H7 (cell line): ENCODE measurements around the gene SUSD4. TPM values are rescaled to one million over a fixed set of nuclear protein-coding genes. Genes with fewer than 3 reads are reported as not detected.

ENCODE experiments used
- DNase-seq: peaks from one replicate; pipeline ENCODE4 v3.0.0; 2012
- H3K27me3 ChIP-seq: 2 replicates; pipeline ENCODE4 v1.6.0; 2011; ENCODE audit warnings: mild to moderate bottlenecking, low read length; ENCODE audit not compliant: control insufficient read depth, insufficient read depth
- H3K36me3 ChIP-seq: replicated peaks from 2 replicates; pipeline ENCODE4 v1.5.1; 2011; ENCODE audit warnings: low read length; ENCODE audit not compliant: control insufficient read depth, insufficient read depth
- H3K4me3 ChIP-seq: 2 replicates; pipeline ENCODE4 v1.5.1; 2011; ENCODE audit warnings: low read depth, mild to moderate bottlenecking, control low read depth, low read length, moderate library complexity; ENCODE audit not compliant: insufficient read depth
- total RNA-seq: library from RNA; depleted of rRNA; stranded (reverse); fragments of >200 nt; shearing (Covaris generic); gene quantifications from 2 replicates; pipeline ENCODE4 v1.2.3, GENCODE V29; 2014

SUSD4 gene
- total RNA-seq, 1 experiment from 2014 or later: 4.1 TPM

DNA sequence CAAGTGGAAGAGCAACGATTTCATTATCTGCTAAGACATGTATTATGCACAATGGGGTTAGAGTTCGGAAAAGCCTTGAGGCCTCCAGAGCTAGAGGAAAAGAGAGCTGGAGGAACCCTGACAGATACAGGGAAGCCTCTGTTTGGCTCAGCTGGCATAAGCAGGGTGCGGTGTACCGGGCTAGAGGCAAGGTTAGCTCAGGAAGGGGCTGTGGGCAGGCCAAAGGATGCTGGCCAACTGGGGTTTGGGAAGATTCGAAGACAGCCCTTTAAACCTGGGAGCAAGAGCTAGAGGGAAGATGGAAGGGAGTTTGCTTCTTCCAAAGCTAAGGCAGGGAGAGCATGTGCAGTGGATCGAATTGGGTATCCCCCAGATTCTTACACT, 113.4 kb downstream of the SUSD4 start:
- no peak for DNase-seq
- Histone ChIP-seq H3K4me3 (no peak overlapping the region), H3K36me3 (no peaks in the 10 kb centered on the region), H3K27me3 (no peaks in the 10 kb centered on the region; the same call in 1 of the 2 replicates)

DNA sequence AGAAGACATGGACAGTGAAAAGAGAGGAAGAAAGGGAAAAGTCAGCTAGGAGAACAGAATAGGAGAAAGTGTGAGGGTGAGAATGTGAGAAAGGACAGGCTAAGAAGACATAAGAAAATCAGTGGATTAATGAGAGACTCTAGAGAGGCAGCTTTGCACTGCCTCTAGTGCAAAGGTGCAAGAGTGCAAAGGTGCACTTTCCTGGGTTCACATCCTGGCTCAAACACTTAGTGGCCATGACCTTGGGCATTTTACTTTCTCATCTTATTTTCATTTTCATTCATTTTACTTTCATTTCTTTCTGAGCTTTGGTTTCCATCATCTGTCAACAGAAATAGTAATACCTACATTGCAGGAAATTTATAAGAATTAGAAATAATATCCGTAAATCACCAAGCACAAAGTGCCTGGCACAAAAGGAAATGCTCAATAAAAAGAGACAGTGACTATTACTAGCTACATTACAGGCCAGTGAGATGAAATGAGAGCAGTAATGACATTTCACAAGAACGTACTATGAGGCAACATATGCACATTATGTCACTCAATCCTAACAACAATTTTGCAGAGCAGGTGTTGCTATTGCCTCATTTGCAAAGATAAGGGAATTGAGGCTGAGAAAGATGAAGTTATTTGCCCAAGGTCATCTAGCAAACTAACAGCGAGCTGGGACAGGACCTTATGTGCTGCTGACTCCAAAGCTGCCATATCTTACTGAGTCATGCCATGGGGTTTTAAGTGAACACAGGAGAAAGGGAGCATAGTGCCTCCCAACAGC, 113.9 kb downstream of the SUSD4 start:
- Histone ChIP-seq H3K27me3 (no peaks in the 10 kb centered on the region; the same call in 1 of the 2 replicates), H3K4me3 (no peak overlapping the region), H3K36me3 (no peaks in the 10 kb centered on the region)
- no peak for DNase-seq

DNA sequence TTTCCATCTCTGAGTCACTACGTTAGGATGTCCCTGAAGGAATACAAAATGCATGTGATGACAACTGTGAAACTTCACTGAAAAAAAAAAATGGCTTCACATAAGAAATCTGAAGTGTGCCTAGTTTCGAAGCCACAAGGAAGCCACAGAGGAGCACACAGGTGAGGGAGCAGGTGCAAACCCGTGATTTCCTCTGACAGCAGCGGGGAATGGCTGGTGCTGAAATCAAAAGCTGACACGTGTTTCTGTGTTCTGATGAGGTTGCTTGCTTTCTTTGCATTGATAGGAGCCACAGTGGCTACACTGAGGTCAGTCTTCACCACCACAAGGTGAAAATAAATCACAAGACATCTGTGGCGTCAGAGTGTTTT, 115.2 kb downstream of the SUSD4 start:
- H3K4me3 ChIP-seq: no peak overlapping the region
- no peak for DNase-seq
- no peaks in the 10 kb centered on the region; the same call in 1 of the 2 replicates for H3K27me3 ChIP-seq
- H3K36me3 ChIP-seq: no peaks in the 10 kb centered on the region

DNA sequence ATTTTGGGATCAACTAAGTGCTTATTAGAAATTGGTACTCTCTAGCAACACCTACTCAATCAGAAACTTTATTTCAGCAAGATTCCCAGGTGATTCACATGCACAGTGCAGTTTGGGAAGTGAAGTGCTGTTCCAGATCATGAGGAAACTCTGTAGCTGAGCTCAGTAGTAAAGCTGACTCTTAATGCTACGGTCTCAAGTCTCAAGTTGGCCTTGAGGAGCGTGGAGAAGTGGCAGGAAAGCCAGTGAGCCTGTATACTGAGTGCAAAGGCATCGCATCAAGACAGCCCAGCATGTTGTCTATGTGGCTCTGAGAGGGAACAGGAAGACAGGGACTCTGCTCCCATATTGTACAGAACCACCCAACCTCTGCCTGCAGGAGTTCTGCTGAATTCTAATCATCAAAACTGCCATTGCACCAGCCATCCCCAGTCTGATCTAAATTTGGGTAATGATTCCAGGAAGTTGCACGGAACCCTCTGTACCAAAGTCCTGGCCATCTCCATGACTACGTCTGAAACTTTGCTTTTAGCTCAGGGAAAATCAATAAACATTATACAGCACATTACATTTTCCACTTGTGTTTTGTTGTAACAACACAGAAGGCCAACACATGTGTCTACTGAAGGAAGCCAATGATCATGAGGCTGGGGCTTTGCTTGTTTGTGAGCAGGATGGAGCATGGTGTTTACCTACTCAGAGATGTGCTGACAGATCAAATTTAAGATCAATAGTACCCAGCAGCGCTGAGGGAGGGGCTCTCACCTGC, 115.8 kb downstream of the SUSD4 start:
- Histone ChIP-seq H3K36me3 (no peaks in the 10 kb centered on the region), H3K4me3 (no peak overlapping the region), H3K27me3 (no peaks in the 10 kb centered on the region; the same call in 1 of the 2 replicates)
- DNase-seq: no peak

DNA sequence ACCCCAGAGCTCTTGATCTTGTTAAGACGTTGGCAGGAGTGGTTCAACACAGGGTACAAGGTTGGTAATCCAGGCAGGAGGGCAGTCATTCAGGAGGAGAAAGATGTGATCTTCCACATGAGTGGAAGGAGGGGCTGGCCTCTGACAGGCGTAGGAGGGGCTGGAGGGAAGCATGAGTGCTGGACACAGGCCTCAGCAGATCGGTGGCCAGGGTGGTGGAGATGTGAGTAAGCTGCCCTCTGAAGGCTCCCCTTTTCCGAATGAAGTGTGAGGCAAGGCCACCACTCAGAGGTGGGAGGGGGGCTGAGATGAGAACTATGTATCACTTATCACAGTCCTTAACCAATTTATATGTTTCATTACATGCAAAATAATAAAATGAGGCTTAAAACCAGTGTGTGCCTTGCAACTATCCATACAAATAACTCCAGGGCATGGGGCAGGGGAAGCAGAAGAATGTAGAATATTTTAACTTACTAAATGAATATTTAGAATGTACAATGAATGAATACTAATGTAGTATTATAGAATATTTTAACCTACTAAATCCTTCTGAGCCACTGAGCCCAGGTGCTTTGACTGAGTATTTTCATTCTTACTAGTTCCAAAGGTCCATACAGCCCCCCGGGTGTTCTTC, 117.4 kb downstream of the SUSD4 start:
- DNase-seq: no peak
- H3K27me3 ChIP-seq: no peaks in the 10 kb centered on the region; the same call in 1 of the 2 replicates
- no peak overlapping the region for H3K4me3 ChIP-seq
- no peaks in the 10 kb centered on the region for H3K36me3 ChIP-seq

DNA sequence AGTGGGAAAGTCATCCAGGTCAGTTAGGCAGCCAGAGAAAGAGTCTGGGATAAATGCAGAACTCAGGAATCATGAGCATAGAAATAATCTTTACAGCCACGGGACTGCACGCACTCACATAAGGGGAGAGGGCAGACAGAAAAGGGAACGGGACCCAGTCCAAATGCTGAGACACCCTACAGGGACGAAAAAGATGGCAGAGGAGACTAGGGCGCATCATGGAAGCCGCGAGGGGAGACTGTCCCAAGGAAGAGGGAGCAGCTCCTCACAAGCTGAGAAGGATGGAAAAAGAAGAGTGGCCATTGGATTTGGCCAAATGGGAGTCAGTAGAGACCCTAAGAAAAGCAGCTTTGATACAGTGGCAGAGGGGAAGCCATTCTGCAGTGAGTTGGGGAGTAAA, 118.0 kb downstream of the SUSD4 start:
- Histone ChIP-seq H3K4me3 (no peak overlapping the region), H3K36me3 (no peaks in the 10 kb centered on the region), H3K27me3 (no peaks in the 10 kb centered on the region; the same call in 1 of the 2 replicates)
- DNase-seq: no peak

DNA sequence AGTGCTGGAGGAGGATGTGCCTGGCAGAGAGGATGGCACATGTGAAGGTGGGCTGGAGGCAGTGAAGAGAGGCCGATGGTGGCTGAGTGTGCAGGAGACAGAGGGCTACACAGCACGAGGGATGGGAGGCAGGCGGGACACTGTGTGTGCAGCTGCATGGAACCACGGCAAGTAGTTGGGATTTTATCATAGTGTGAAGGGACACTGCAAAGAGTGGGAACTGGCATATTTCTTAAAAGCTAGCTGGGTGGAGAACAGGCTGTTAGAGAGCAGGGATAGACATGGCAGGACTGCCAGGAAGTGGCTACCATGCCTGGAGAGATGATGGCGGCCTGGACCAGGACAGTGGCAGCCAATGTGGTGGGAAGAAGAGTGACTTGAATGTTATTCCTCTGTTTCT, 118.6 kb downstream of the SUSD4 start:
- no peak for DNase-seq
- no peak overlapping the region for H3K4me3 ChIP-seq
- H3K27me3 ChIP-seq: no peaks in the 10 kb centered on the region; the same call in 1 of the 2 replicates
- no peaks in the 10 kb centered on the region for H3K36me3 ChIP-seq

DNA sequence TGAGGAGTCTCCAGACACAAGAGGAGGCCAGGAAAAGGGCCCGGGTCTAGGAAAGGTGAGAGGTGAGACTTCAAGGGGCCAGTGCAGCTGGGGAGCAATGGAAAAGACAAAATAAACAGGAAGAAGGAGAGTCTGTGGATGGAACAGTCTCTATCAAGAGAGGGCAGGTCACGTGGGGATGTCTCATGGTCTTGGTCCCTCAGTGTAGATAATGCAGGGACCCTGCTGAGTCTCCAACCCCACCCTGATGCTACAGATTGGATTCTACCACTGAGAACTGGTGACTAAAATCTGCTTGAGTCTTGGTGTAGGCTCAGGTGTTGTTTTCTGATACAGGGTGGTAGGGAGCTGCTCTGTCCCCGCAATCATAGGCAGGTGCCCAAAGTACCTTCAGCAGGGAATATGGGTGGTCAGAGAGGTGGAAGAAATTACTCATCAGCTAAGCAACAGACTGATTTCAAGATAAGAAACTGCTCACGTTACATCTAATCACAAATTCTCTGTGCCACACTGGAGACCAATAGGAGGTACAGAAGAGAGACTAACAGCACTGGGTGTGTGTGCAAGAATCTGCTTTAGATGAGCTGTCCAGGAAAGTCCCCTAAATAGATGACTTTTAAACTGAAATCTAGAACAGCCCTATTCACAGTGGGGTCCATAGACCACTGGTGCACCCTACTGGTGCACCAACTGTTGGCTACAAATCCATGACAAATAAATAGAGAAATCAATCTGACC, 119.4 kb downstream of the SUSD4 start:
- no peak for DNase-seq
- no peaks in the 10 kb centered on the region for H3K36me3 ChIP-seq
- H3K4me3 ChIP-seq: no peak overlapping the region
- no peaks in the 10 kb centered on the region; the same call in 1 of the 2 replicates for H3K27me3 ChIP-seq

DNA sequence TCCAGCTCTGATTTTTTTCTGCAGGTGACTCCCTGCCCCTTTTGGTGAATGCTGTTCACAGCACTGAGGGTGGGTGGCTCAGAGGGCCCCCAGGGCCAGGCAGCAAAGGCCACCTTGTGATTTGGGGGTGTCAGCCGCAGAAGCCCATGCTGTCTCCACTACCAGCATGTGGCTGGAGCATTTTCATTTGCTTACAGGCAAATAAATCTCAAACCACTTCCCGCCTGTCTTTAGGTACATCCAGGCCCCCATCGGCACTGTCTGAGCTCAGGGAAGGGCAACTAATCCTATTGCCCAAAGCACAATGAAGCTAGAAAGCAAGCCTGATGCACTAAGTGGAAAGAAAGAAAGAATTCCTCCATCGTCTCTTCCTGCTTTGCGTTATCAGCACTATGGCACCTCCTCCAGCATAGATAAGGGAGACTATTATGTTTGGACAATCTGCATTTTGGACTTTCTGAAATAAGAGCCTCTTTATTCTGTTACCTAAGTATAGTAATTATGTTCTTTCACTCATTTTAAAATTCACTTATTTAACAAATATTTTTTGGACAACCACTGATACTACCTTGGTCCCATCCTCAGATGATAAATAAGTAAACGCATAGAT, 120.4 kb downstream of the SUSD4 start:
- no peak for DNase-seq
- H3K4me3 ChIP-seq: no peak overlapping the region
- H3K27me3 ChIP-seq: no peaks in the 10 kb centered on the region; the same call in 1 of the 2 replicates
- no peaks in the 10 kb centered on the region for H3K36me3 ChIP-seq

DNA sequence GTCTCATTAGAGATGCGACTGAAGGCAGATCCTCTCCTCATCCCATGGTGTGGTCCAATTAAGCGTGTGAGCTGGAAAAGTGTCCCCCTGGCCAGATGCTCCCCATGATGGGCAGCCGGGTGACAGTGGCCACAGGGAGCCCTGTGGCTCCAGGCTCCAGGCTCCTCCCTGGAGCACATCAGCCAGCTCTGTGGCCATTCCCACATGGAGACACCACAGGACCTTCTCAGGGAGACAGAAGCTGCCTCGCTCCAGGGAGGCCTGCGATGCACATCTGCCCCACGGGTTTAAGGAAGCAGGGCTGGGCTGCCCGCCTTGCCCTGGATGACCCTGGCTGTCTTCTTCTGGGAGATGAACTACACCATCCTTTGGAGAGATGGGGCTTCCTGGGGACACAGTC, 121.0 kb downstream of the SUSD4 start:
- Histone ChIP-seq H3K27me3 (no peaks in the 10 kb centered on the region; the same call in 1 of the 2 replicates), H3K4me3 (no peak overlapping the region), H3K36me3 (no peaks in the 10 kb centered on the region)
- no peak for DNase-seq

DNA sequence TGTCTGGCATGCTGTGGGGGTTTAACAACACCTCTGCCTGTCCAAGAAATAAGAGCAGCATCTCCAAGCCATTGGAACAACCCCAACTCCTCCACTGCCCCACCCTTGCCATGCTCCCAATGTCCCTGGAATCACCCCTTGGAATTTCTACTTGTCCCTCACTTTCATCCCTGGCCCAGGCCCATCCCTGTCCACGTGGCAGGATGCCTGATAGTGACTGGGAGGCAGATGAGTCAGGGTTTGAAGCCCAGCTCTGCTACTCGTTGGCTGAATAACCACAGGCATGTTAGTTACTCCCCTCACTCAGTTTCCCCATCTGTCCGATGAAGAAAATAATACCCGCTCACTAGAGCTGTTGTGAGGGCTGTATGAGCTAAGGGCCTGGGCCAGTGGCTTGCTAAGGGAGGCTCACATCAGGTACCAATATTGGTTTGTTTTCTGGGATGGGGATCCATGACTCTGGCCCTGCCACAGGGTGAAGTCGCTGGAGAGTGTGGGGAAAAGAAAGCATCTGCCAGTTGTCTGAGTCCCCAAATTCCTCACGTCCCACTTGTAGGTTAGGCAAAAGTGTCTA, 121.5 kb downstream of the SUSD4 start:
- Histone ChIP-seq H3K36me3 (no peaks in the 10 kb centered on the region), H3K4me3 (no peak overlapping the region), H3K27me3 (no peaks in the 10 kb centered on the region; the same call in 1 of the 2 replicates)
- DNase-seq: no peak

DNA sequence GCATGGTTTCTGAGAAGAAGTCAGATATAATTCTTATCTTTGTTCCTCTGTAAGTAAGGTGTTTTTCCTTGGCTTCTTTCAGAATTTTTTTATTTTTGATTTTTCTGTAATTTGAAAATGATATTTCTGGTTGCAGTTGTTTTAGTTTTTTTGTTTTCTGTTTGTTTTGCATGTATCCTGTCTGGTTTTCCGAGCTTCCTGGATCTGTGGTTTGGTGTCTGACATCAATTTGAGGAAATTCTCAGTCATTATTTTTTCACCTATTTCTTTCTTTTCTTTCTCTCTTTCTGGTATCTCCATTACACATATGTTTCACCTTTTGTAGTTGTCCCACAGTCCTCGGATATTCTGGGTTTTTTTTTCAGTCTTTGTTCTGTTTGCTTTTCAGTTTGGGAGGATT, 123.9 kb downstream of the SUSD4 start:
- Histone ChIP-seq H3K27me3 (no peaks in the 10 kb centered on the region; the same call in 1 of the 2 replicates), H3K4me3 (no peak overlapping the region), H3K36me3 (no peaks in the 10 kb centered on the region)
- DNase-seq: no peak

DNA sequence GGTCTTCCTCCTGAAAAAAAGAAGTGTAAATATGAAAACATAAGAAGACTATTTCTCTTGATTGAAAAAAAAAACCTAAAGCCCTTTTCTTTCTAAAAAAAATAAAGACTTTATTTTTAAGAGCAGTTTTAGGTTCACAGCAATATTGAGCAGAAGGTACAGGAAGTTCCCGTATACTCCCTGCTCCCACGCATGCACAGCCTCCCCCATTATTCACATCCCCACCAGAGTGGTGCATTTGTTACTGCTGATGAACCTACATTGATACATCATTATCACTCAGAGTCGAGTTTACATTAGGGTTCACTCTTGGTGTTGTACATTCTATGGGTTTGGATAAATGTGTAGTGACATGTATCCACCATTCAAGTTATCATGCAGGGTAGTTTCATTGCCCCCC, 128.9 kb downstream of the SUSD4 start:
- Histone ChIP-seq H3K27me3 (peaks cover 2% of the 10 kb centered on the region), H3K36me3 (no peaks in the 10 kb centered on the region), H3K4me3 (no peak overlapping the region)
- no peak for DNase-seq

DNA sequence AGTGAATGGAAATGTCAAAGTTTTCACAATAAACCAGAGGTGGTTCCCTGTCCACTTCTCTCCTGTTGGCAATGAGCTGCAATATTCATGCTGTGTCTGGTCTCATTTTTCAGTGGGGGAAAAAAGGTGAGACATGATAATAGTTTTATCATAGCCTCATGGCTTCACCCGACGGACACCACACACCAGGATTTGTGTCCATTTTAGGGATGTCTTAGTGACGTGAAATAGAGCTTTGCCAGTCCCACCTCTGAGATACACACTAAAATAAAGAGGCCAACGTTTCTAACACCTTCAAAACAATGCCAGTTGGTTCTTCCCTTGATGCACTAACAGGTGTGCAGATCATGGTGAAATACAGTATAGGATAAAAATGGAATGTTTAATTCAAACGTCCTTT, 129.4 kb downstream of the SUSD4 start:
- DNase-seq: no peak
- peaks cover 2% of the 10 kb centered on the region for H3K27me3 ChIP-seq
- H3K4me3 ChIP-seq: no peak overlapping the region
- no peaks in the 10 kb centered on the region for H3K36me3 ChIP-seq
